Uterus (tissue), 2 donors: ENCODE measurements around the gene COL4A2.

Experiments
- CTCF ChIP-seq, 4 experiments: fragments of 200-600 bp in 2 of 4; fragments of 450-650 bp in 2 of 4; sonication (generic) in 2 of 4; IDR thresholded peaks; one replicate each; pipeline ENCODE4 v1.5.1; 2016 to 2019; ENCODE audit warnings: antibody characterized with exemption in 4 of 4, mild to moderate bottlenecking in 2 of 4, moderate library complexity in 1 of 4
- POLR2A ChIP-seq, 2 donors: fragments of 450-650 bp; IDR thresholded peaks; one replicate each; pipeline ENCODE4 v1.6.1; 2016; ENCODE audit warnings: antibody characterized with exemption in 2 of 2, mild to moderate bottlenecking in 1 of 2, moderate library complexity in 1 of 2

DNA sequence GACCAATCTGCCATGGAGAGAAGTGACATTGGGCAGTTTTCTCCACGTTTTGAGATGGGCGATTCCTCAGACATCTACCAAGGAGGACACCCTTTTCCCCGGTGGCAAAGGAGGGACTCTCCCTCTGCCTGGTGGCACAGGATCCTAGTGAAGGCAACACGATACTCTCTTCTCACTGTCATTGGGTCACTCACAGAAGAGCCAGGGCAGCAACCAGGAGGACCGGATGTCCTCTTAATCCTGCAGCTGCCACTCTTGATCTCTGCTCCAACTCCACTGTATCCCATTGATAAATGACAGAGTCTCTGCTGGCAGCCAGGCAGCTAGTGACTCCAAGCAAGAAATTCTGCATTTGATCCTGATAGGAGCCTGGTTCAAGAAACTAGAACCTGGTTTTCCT lies 42.2 kb downstream of the COL4A2 start:
- TF ChIP-seq CTCF (IDR thresholded peaks at IDR 0.05) (no peak), POLR2A (IDR thresholded peaks at IDR 0.05) (no peak)
